ENCODE results near the gene ANKRD55. TPM values are rescaled to one million over a fixed set of nuclear protein-coding genes. Genes with fewer than 3 reads are reported as not detected.

Gene ANKRD55
- total and polyA plus RNA-seq, 9 donors: 0.05 to 0.25 (median 0.23) TPM; not detected in 6

GRCh38 chr5:56060276-56061110 lies 172.6 kb downstream of the ANKRD55 start:
- Histone ChIP-seq H3K9me3 (no peaks in the 10 kb centered on the region), H3K36me3 (no peaks in the 10 kb centered on the region), H3K27me3 (no peaks in the 10 kb centered on the region), H3K27ac (no peak overlapping the region), H3K4me3 (no peak overlapping the region), H3K4me1 (ENCODE audit: insufficient read depth) (peaks cover 3% of the 10 kb centered on the region)
- DNase-seq: no peak
- no peak for TF ChIP-seq POLR2A (IDR thresholded peaks at IDR 0.05)
- TF ChIP-seq EP300 (IDR thresholded peaks at IDR 0.05): no peak
- no peak for TF ChIP-seq CTCF (IDR thresholded peaks at IDR 0.05)
- WGBS, 3 donors: 82 to 89% (median 88%) methylated on average over 10 of the region's 10 CpGs
- intact Hi-C loops (cut with DNase I): no loop called here

GRCh38 chr5:56059854-56060253 lies 173.3 kb downstream of the ANKRD55 start:
- Histone ChIP-seq H3K4me3 (no peak overlapping the region), H3K9me3 (no peaks in the 10 kb centered on the region), H3K36me3 (no peaks in the 10 kb centered on the region), H3K27me3 (no peaks in the 10 kb centered on the region), H3K27ac (no peak overlapping the region), H3K4me1 (ENCODE audit: insufficient read depth) (peaks cover 3% of the 10 kb centered on the region)
- WGBS, 3 donors: 93 to 98% (median 95%) methylated on average over 8 of the region's 8 CpGs
- TF ChIP-seq CTCF (IDR thresholded peaks at IDR 0.05) (no peak), EP300 (IDR thresholded peaks at IDR 0.05) (no peak), POLR2A (IDR thresholded peaks at IDR 0.05) (no peak)
- intact Hi-C loops (cut with DNase I): no loop called here
- DNase-seq: no peak

GRCh38 chr5:56056875-56057274 lies 176.3 kb downstream of the ANKRD55 start:
- Histone ChIP-seq H3K9me3 (no peaks in the 10 kb centered on the region), H3K36me3 (no peaks in the 10 kb centered on the region), H3K27me3 (no peaks in the 10 kb centered on the region), H3K4me1 (ENCODE audit: insufficient read depth) (peaks cover 3% of the 10 kb centered on the region), H3K4me3 (no peak overlapping the region), H3K27ac (no peak overlapping the region)
- intact Hi-C loops (cut with DNase I): no loop called here
- 86 to 87% (median 86%) methylated on average over 2 of the region's 2 CpGs for WGBS, 3 donors
- no peak for DNase-seq
- TF ChIP-seq POLR2A (IDR thresholded peaks at IDR 0.05): no peak
- no peak for TF ChIP-seq EP300 (IDR thresholded peaks at IDR 0.05)
- no peak for TF ChIP-seq CTCF (IDR thresholded peaks at IDR 0.05)

GRCh38 chr5:56055859-56056258 lies 177.3 kb downstream of the ANKRD55 start:
- no peak for DNase-seq
- H3K36me3 ChIP-seq: no peaks in the 10 kb centered on the region
- H3K4me3 ChIP-seq: no peak overlapping the region
- H3K4me1 ChIP-seq (ENCODE audit: insufficient read depth): peaks cover 3% of the 10 kb centered on the region
- WGBS, 3 donors: 81 to 92% (median 89%) methylated on average over 3 of the region's 3 CpGs
- no peak for TF ChIP-seq EP300 (IDR thresholded peaks at IDR 0.05)
- TF ChIP-seq POLR2A (IDR thresholded peaks at IDR 0.05): no peak
- no peak for TF ChIP-seq CTCF (IDR thresholded peaks at IDR 0.05)
- intact Hi-C loops (cut with DNase I): no loop called here
- H3K27ac ChIP-seq: no peak overlapping the region
- no peaks in the 10 kb centered on the region for H3K27me3 ChIP-seq
- H3K9me3 ChIP-seq: no peaks in the 10 kb centered on the region
